AG04449 (cell line): ENCODE measurements around the gene VAPA.

Experiments
- CTCF ChIA-PET: fragments of 350-600 bp; formaldehyde crosslinking; extraction: SDS; loops from one replicate; lab custom pipeline; 2021; ENCODE audit warnings: antibody characterized with exemption; lab: Yijun Ruan, JAX
- POLR2A ChIA-PET: fragments of 400-600, 350-600 bp; formaldehyde crosslinking; extraction: SDS; loops from one replicate; lab custom pipeline; 2020; ENCODE audit warnings: antibody characterized with exemption, inconsistent platforms; lab: Yijun Ruan, JAX
- DNase-seq: peaks from one replicate; pipeline ENCODE4 v3.0.0-alpha.2; 2010; ENCODE audit warnings: low read depth, low spot score
- H3K4me3 ChIP-seq: 2 replicates; pipeline ENCODE4 v1.5.1; 2011; ENCODE audit warnings: low read depth, mild to moderate bottlenecking, control low read depth, low read length
- CTCF ChIP-seq: IDR thresholded peaks from one replicate; pipeline ENCODE4 v1.5.1; 2011; ENCODE audit warnings: mild to moderate bottlenecking, moderate library complexity, low read length, control low read depth, inconsistent platforms; ENCODE audit not compliant: insufficient read depth; ENCODE audit errors: missing control alignments

VAPA gene

GRCh38 chr18:9949315-9949714, 35.5 kb downstream of the VAPA start:
- no peak for DNase-seq
- H3K4me3 ChIP-seq, result no peak overlapping the region
- POLR2A ChIA-PET, result no interaction called here
- CTCF ChIA-PET, result interaction anchor here (0.6 to 3.7 kb wide), 6 partner anchors 10 to 266 kb away, joined by 3 to 59 read pairs (median 8); no protein-coding TSS in a partner anchor
- no peak for TF ChIP-seq CTCF

DNA sequence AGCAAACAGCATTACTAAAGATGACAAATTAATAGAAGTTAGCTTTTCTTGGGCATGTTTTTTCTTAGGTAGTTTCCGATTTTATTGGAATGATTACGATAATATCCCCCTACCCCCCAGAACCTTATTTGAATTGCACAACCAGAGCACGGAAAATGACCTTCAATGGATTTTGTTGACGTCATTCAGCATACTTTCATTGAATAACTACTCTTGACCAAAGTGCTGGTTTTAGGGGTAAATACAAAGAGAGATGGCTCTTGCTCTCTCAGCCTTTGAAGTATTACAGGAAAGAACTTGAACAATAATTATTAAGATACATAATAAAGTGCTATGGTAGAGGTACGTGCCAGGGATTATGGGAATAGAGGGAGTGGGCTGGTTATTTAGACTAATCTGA, 36.0 kb downstream of the VAPA start:
- no peak for DNase-seq
- no peak overlapping the region for H3K4me3 ChIP-seq
- ChIA-PET POLR2A (no interaction called here), CTCF (interaction anchor here (0.9 to 3.7 kb wide), 9 partner anchors 9 to 277 kb away, joined by 3 to 59 read pairs (median 7); no protein-coding TSS in a partner anchor)
- TF ChIP-seq CTCF, result no peak

GRCh38 chr18:9950289-9951016, 36.6 kb downstream of the VAPA start:
- ChIA-PET POLR2A (no interaction called here), CTCF (interaction anchor here (0.7 to 3.7 kb wide), 24 partner anchors 8 to 376 kb away, joined by 3 to 59 read pairs (median 6); partner anchors contain the start of gene TXNDC2)
- no peak for TF ChIP-seq CTCF
- DNase-seq, result no peak
- H3K4me3 ChIP-seq, result no peak overlapping the region

GRCh38 chr18:9951022-9951859, 37.4 kb downstream of the VAPA start:
- no peak overlapping the region for H3K4me3 ChIP-seq
- no peak for DNase-seq
- CTCF ChIA-PET, result interaction anchor here (0.7 to 3.7 kb wide), 29 partner anchors 8 to 593 kb away, joined by 3 to 59 read pairs (median 4); partner anchors contain the start of gene TXNDC2
- POLR2A ChIA-PET, result no interaction called here
- peak; percentile 69 for TF ChIP-seq CTCF

GRCh38 chr18:9952633-9953416, 39.0 kb downstream of the VAPA start:
- H3K4me3 ChIP-seq, result no peak overlapping the region
- ChIA-PET CTCF (interaction anchor here (0.9 to 3.7 kb wide), 7 partner anchors 10 to 564 kb away, joined by 3 to 59 read pairs (median 4); no protein-coding TSS in a partner anchor), POLR2A (no interaction called here)
- no peak for TF ChIP-seq CTCF
- no peak for DNase-seq
